ENCODE results near the gene SMIM31. TPM values are rescaled to one million over a fixed set of nuclear protein-coding genes. Genes with fewer than 3 reads are reported as not detected.

Gene SMIM31
- total RNA-seq, 1 experiment from 2014 or later = not detected

- H3K9me2 ChIP-seq (ENCODE audit: insufficient read depth) = no peaks in the 10 kb centered on the region
- no peak overlapping the region for H2AFZ ChIP-seq (ENCODE audit: low read depth, low read length, poor library complexity, severe bottlenecking)
- ChIA-PET RAD21 (ENCODE audit: low non-redundant PET in 1 of 2, low total read pairs in 2 of 2, uncharacterized antibody in 2 of 2, unreplicated experiment in 2 of 2) (interaction anchor here in 1 of 2 experiments (1.1 kb wide), 1 partner anchor 1182 kb away, joined by 3 read pairs; no protein-coding TSS in a partner anchor), CTCF (interaction anchor here (0.6 to 1.3 kb wide), 6 partner anchors 11 to 1182 kb away, joined by 3 to 10 read pairs (median 4); no protein-coding TSS in a partner anchor), POLR2A (no interaction called here)
- intact Hi-C loops (cut with micrococcal nuclease) = loop anchor here (2.0 to 5.0 kb wide), 3 partner anchors 720 to 1175 kb away; no protein-coding TSS in a partner anchor
- DNase-seq (ENCODE audit: low read depth, low spot score) = peak; percentile 43
- no peak overlapping the region for H3K27ac ChIP-seq (ENCODE audit: low read depth, low read length)
- H3K9me3 ChIP-seq (ENCODE audit: control insufficient read depth in 1 of 2, insufficient read depth in 1 of 2, low read depth in 1 of 2, low read length in 2 of 2) = no peaks in the 10 kb centered on the region
- TF ChIP-seq ZFX (IDR thresholded peaks at IDR 0.05) = no peak
- TF ChIP-seq CTCF (IDR thresholded peaks at IDR 0.05 in 2 of 3, conservative IDR thresholded peaks at IDR 0.05 in 1 of 3; ENCODE audit: borderline replicate concordance in 1 of 3, insufficient read depth in 1 of 3, low read depth in 2 of 3, low read length in 2 of 3) = peak; percentile 71 to 91 (median 82)
- TF ChIP-seq RAD21 (IDR thresholded peaks at IDR 0.05; ENCODE audit: low read depth) = peak; percentile 87
- H4K20me1 ChIP-seq (ENCODE audit: insufficient read depth) = no peaks in the 10 kb centered on the region
- no peak overlapping the region for H3K4me2 ChIP-seq (ENCODE audit: low read length)
- H3K4me3 ChIP-seq (replicated peaks in 1 of 2; ENCODE audit: low read depth in 1 of 2, low read length in 2 of 2) = no peak overlapping the region
- no TSS peak for BruUV-seq (replicated peaks)
- H3K27me3 ChIP-seq (ENCODE audit: insufficient read depth, low read length) = no peaks in the 10 kb centered on the region
- H3K79me2 ChIP-seq (ENCODE audit: insufficient read depth, low read length) = no peaks in the 10 kb centered on the region
- no peak overlapping the region for H3K9ac ChIP-seq (ENCODE audit: low read length)
- no peaks in the 10 kb centered on the region for H3K4me1 ChIP-seq (ENCODE audit: control insufficient read depth in 1 of 2, insufficient read depth in 2 of 2, low read length in 2 of 2)
- peak; percentile 81 for ATAC-seq
- no peaks in the 10 kb centered on the region for H3K36me3 ChIP-seq (ENCODE audit: control insufficient read depth in 1 of 2, insufficient read depth in 2 of 2, low read length in 2 of 2)
These were observed 22.0 kb upstream of the SMIM31 start for GRCh38 chr4:164731827-164732474.

GRCh38 chr4:164734484-164734883, 19.4 kb upstream of the SMIM31 start:
- intact Hi-C loops (cut with micrococcal nuclease) = loop anchor here (5.0 kb wide), 2 partner anchors 722 to 1177 kb away; no protein-coding TSS in a partner anchor
- no peaks in the 10 kb centered on the region for H3K27me3 ChIP-seq (ENCODE audit: insufficient read depth, low read length)
- no peaks in the 10 kb centered on the region for H3K9me3 ChIP-seq (ENCODE audit: control insufficient read depth in 1 of 2, insufficient read depth in 1 of 2, low read depth in 1 of 2, low read length in 2 of 2)
- no peak overlapping the region for H3K4me3 ChIP-seq (replicated peaks in 1 of 2; ENCODE audit: low read depth in 1 of 2, low read length in 2 of 2)
- POLR2A ChIA-PET = no interaction called here
- no peak overlapping the region for H2AFZ ChIP-seq (ENCODE audit: low read depth, low read length, poor library complexity, severe bottlenecking)
- no peaks in the 10 kb centered on the region for H3K4me1 ChIP-seq (ENCODE audit: control insufficient read depth in 1 of 2, insufficient read depth in 2 of 2, low read length in 2 of 2)
- RAD21 ChIA-PET (ENCODE audit: low non-redundant PET in 1 of 2, low total read pairs in 2 of 2, uncharacterized antibody in 2 of 2, unreplicated experiment in 2 of 2) = no interaction called here
- CTCF ChIA-PET = interaction anchor here (1.3 kb wide), 1 partner anchor 18 kb away, joined by 3 read pairs; no protein-coding TSS in a partner anchor
- BruUV-seq (replicated peaks) = no TSS peak
- H3K9me2 ChIP-seq (ENCODE audit: insufficient read depth) = no peaks in the 10 kb centered on the region
- ATAC-seq (no peak), DNase-seq (ENCODE audit: low read depth, low spot score) (no peak)
- H3K36me3 ChIP-seq (ENCODE audit: control insufficient read depth in 1 of 2, insufficient read depth in 2 of 2, low read length in 2 of 2) = no peaks in the 10 kb centered on the region
- no peak overlapping the region for H3K27ac ChIP-seq (ENCODE audit: low read depth, low read length)
- H3K4me2 ChIP-seq (ENCODE audit: low read length) = no peak overlapping the region
- H3K9ac ChIP-seq (ENCODE audit: low read length) = no peak overlapping the region
- no peaks in the 10 kb centered on the region for H4K20me1 ChIP-seq (ENCODE audit: insufficient read depth)
- no peaks in the 10 kb centered on the region for H3K79me2 ChIP-seq (ENCODE audit: insufficient read depth, low read length)
- TF ChIP-seq TCF7L2 (IDR thresholded peaks at IDR 0.05; ENCODE audit: borderline replicate concordance, extremely low read depth, insufficient read depth, insufficient read length) = no peak
- no peak for TF ChIP-seq CEBPB (IDR thresholded peaks at IDR 0.05; ENCODE audit: low read depth)
- no peak for TF ChIP-seq POLR2AphosphoS5 (IDR thresholded peaks at IDR 0.05; ENCODE audit: low read depth, low read length)
- no peak for TF ChIP-seq SRF (IDR thresholded peaks at IDR 0.05; ENCODE audit: low read depth)
- TF ChIP-seq CBX3 (IDR thresholded peaks at IDR 0.05; ENCODE audit: low read depth) = no peak
- TF ChIP-seq ZFX (IDR thresholded peaks at IDR 0.05) = no peak
- TF ChIP-seq FOSL1 (IDR thresholded peaks at IDR 0.05; ENCODE audit: low read depth) = no peak
- no peak for TF ChIP-seq REST (IDR thresholded peaks at IDR 0.05; ENCODE audit: low read depth)
- TF ChIP-seq ATF3 (IDR thresholded peaks at IDR 0.05) = no peak
- TF ChIP-seq POLR2A (IDR thresholded peaks at IDR 0.05; ENCODE audit: borderline replicate concordance, extremely low read depth, insufficient read depth, insufficient read length) = no peak
- no peak for TF ChIP-seq ELF1 (IDR thresholded peaks at IDR 0.05; ENCODE audit: borderline replicate concordance, low read depth)
- TF ChIP-seq YY1 (IDR thresholded peaks at IDR 0.05; ENCODE audit: extremely low read depth, insufficient replicate concordance, low read depth, low read length) = no peak

All from HCT116 (cell line).